Liver (tissue), 9 donors: ENCODE results near the gene PEAK1. TPM values are rescaled to one million over a fixed set of nuclear protein-coding genes. Genes with fewer than 3 reads are reported as not detected.

ENCODE experiments used
- DNase-seq: peaks from one replicate; pipeline ENCODE4 v3.0.0-alpha.2; 2017; ENCODE audit warnings: low spot score
- H3K27ac ChIP-seq, 2 donors: one replicate each; pipeline ENCODE4 v1.7.0; 2013; ENCODE audit warnings: inconsistent platforms in 2 of 2, low read length in 2 of 2, control low read depth in 1 of 2, low read depth in 1 of 2, mild to moderate bottlenecking in 1 of 2
- H3K27me3 ChIP-seq, 4 donors: one replicate each; pipeline versions ENCODE4 v1.6.1 to v1.7.0; 2013; ENCODE audit warnings: low read length in 3 of 4, inconsistent platforms in 1 of 4, mild to moderate bottlenecking in 1 of 4, moderate library complexity in 1 of 4; ENCODE audit not compliant: control insufficient read depth in 4 of 4, insufficient read depth in 4 of 4
- H3K36me3 ChIP-seq, 4 donors: one replicate each; pipeline versions ENCODE4 v1.6.1 to v1.7.0; 2013; ENCODE audit warnings: low read length in 3 of 4, mild to moderate bottlenecking in 3 of 4, low read depth in 1 of 4, moderate library complexity in 1 of 4; ENCODE audit not compliant: control insufficient read depth in 4 of 4, insufficient read depth in 3 of 4
- H3K4me1 ChIP-seq, 4 donors: one replicate each; pipeline versions ENCODE4 v1.6.1 to v1.7.0; 2013; ENCODE audit warnings: low read length in 3 of 4, mild to moderate bottlenecking in 3 of 4, moderate library complexity in 1 of 4; ENCODE audit not compliant: control insufficient read depth in 4 of 4, insufficient read depth in 4 of 4
- H3K4me3 ChIP-seq, 3 donors: one replicate each; pipeline versions ENCODE4 v1.6.1 to v1.7.0; 2013; ENCODE audit warnings: low read length in 3 of 3, control low read depth in 1 of 3, low read depth in 1 of 3, mild to moderate bottlenecking in 1 of 3
- H3K9ac ChIP-seq, 2 donors: one replicate each; pipeline ENCODE4 v1.7.0; 2013; ENCODE audit warnings: low read length in 2 of 2, mild to moderate bottlenecking in 2 of 2, moderate library complexity in 2 of 2, control low read depth in 1 of 2, low read depth in 1 of 2
- H3K9me3 ChIP-seq, 4 donors: one replicate each; pipeline versions ENCODE4 v1.6.1 to v1.7.0; 2013; ENCODE audit warnings: low read length in 3 of 4; ENCODE audit not compliant: control insufficient read depth in 4 of 4
- ATF3 ChIP-seq: IDR thresholded peaks from 2 replicates; pipeline ENCODE4 v1.6.1; 2016; ENCODE audit warnings: antibody characterized with exemption
- CTCF ChIP-seq: fragments of 150-350 bp; IDR thresholded peaks from 2 replicates; pipeline ENCODE4 v1.5.1; 2017; ENCODE audit warnings: improper control_type of control experiment, low read depth, low read length; ENCODE audit not compliant: missing input control
- FOXA1 ChIP-seq: IDR thresholded peaks from 2 replicates; pipeline ENCODE4 v1.6.1; 2016; ENCODE audit warnings: antibody characterized with exemption
- FOXA2 ChIP-seq: IDR thresholded peaks from 2 replicates; pipeline ENCODE4 v1.6.1; 2016; ENCODE audit warnings: antibody characterized with exemption
- GABPA ChIP-seq, 2 donors: IDR thresholded peaks in 1 of 2; conservative IDR thresholded peaks in 1 of 2; 2 replicates each; pipeline ENCODE4 v1.6.1; 2016; ENCODE audit warnings: antibody characterized with exemption in 2 of 2, mild to moderate bottlenecking in 1 of 2, moderate library complexity in 1 of 2
- HNF4A ChIP-seq, 2 donors: conservative IDR thresholded peaks; 2 replicates each; pipeline ENCODE4 v1.6.1; 2016; ENCODE audit warnings: antibody characterized with exemption in 2 of 2, mild to moderate bottlenecking in 2 of 2
- HNF4G ChIP-seq: IDR thresholded peaks from 2 replicates; pipeline ENCODE4 v1.6.1; 2016; ENCODE audit warnings: antibody characterized with exemption
- MAX ChIP-seq: IDR thresholded peaks from 2 replicates; pipeline ENCODE4 v1.6.1; 2016; ENCODE audit warnings: antibody characterized with exemption
- REST ChIP-seq: IDR thresholded peaks from 2 replicates; pipeline ENCODE4 v1.6.1; 2016; ENCODE audit warnings: antibody characterized with exemption, mild to moderate bottlenecking
- RXRA ChIP-seq, 2 donors: IDR thresholded peaks; 2 replicates each; pipeline ENCODE4 v1.6.1; 2017 to 2018; ENCODE audit warnings: antibody characterized with exemption in 2 of 2, mild to moderate bottlenecking in 1 of 2
- SP1 ChIP-seq: IDR thresholded peaks from 2 replicates; pipeline ENCODE4 v1.6.1; 2018; ENCODE audit warnings: antibody characterized with exemption, mild to moderate bottlenecking
- YY1 ChIP-seq: IDR thresholded peaks from 2 replicates; pipeline ENCODE4 v1.6.1; 2016; ENCODE audit warnings: antibody characterized with exemption, mild to moderate bottlenecking
- WGBS: extraction: QIAGEN DNeasy Blood & Tissue Kit; methylation state at CpG from one replicate; pipeline ENCODE4 v1.1.7; 2013; 5-methylcytosine and 5-hydroxymethylcytosine counted together
- polyA plus RNA-seq, 2 donors: library from polyadenylated mRNA; stranded (reverse) in 1 of 2; unstranded in 1 of 2; fragments of 200-250 nt in 1 of 2; fragments of >200 nt in 1 of 2; fragmentation: Nextera tagmentation in 1 of 2; extraction: Ambion mirVana in 1 of 2; gene quantifications; one replicate each; pipeline versions ENCODE4 v1.2.1 to v1.2.3, GENCODE V29; 2013 to 2015
- total RNA-seq, 2 donors: library from RNA; depleted of rRNA; stranded (reverse); fragments of >200 nt; gene quantifications; one replicate each; pipeline ENCODE4 v1.2.3, GENCODE V29; 2014
- donor health status: healthy.
- donor health status: healthy.
- donor health status: healthy.
- donor health status: healthy.
- donor health status: healthy.

Gene PEAK1
- total and polyA plus RNA-seq, 4 donors, result 1.8 to 14.9 (median 5.8) TPM

- 77% methylated on average over 6 of the region's 6 CpGs for WGBS
- DNase-seq, result no peak
- no peak overlapping the region for H3K9ac ChIP-seq
- peak overlapping the region; percentile 20 to 33 for H3K27ac ChIP-seq
- no peaks in the 10 kb centered on the region for H3K27me3 ChIP-seq
- H3K4me1 ChIP-seq, result peaks cover 10 to 56% (median 42%) of the 10 kb centered on the region in 4 donors
- H3K9me3 ChIP-seq, result no peaks in the 10 kb centered on the region
- no peaks in the 10 kb centered on the region for H3K36me3 ChIP-seq
- no peak overlapping the region for H3K4me3 ChIP-seq
- peak; percentile 6 for TF ChIP-seq ATF3
- no peak for TF ChIP-seq GABPA (IDR thresholded peaks at IDR 0.05 in 1 of 2, conservative IDR thresholded peaks at IDR 0.05 in 1 of 2)
- no peak for TF ChIP-seq YY1
- TF ChIP-seq REST, result no peak
Measured at GRCh38 chr15:77064539-77065308, 355.2 kb downstream of the PEAK1 start.

GRCh38 chr15:77064063-77064462 lies 355.8 kb downstream of the PEAK1 start:
- DNase-seq, result no peak
- Histone ChIP-seq H3K36me3 (no peaks in the 10 kb centered on the region), H3K27me3 (no peaks in the 10 kb centered on the region), H3K9me3 (no peaks in the 10 kb centered on the region), H3K9ac (no peak overlapping the region), H3K27ac (peak overlapping the region; percentile 20 to 33), H3K4me1 (peaks cover 10 to 54% (median 42%) of the 10 kb centered on the region in 4 donors), H3K4me3 (no peak overlapping the region)
- TF ChIP-seq ATF3, result peak; percentile 10
- peak in 1 of 2 donors; percentile 47 for TF ChIP-seq RXRA (IDR thresholded peaks at IDR 0.05)
- peak; percentile 36 for TF ChIP-seq SP1
- TF ChIP-seq FOXA2, result peak; percentile 26
- no peak for TF ChIP-seq HNF4G
- peak in 1 of 2 donors; percentile 16 for TF ChIP-seq HNF4A (conservative IDR thresholded peaks at IDR 0.05)
- TF ChIP-seq FOXA1, result no peak
- 39% methylated on average over 2 of the region's 2 CpGs for WGBS

GRCh38 chr15:77063249-77063648 lies 356.7 kb downstream of the PEAK1 start:
- Histone ChIP-seq H3K9me3 (no peaks in the 10 kb centered on the region), H3K4me1 (peaks cover 10 to 59% (median 45%) of the 10 kb centered on the region in 4 donors), H3K27me3 (no peaks in the 10 kb centered on the region), H3K4me3 (no peak overlapping the region), H3K27ac (no peak overlapping the region), H3K9ac (no peak overlapping the region), H3K36me3 (no peaks in the 10 kb centered on the region)
- DNase-seq, result no peak
- TF ChIP-seq YY1 (no peak), CTCF (no peak), RXRA (IDR thresholded peaks at IDR 0.05) (no peak), MAX (no peak)
